Endothelial cell of umbilical vein (primary cell): ENCODE results near the gene ACLY. TPM values are rescaled to one million over a fixed set of nuclear protein-coding genes. Genes with fewer than 3 reads are reported as not detected.

ENCODE experiments used
- BruUV-seq: library from RNA; stranded (reverse); fragments of 400-500 nt; replicated peaks from 2 replicates; lab custom pipeline; 2021; lab: Mats Ljungman, UMichigan
- CTCF ChIA-PET: fragments of 300-600, 350-600 bp; sonication (Branson Sonifier 250); formaldehyde crosslinking; loops from one replicate; lab custom pipeline; 2021; ENCODE audit warnings: antibody characterized with exemption, inconsistent platforms; lab: Charles Lee
- POLR2A ChIA-PET: fragments of 300-600, 350-600 bp; sonication (Branson Sonifier 250); formaldehyde crosslinking; loops from one replicate; lab custom pipeline; 2021; ENCODE audit warnings: antibody characterized with exemption, inconsistent platforms; lab: Charles Lee
- DNase-seq: peaks from one replicate; pipeline ENCODE4 v3.0.0-alpha.2; 2011; ENCODE audit warnings: low read depth, low spot score
- FAIRE-seq: peaks from 2 replicates; lab custom pipeline; 2011; peaks lifted over from hg19 to GRCh38; lab: Jason Lieb, UNC
- H2AFZ ChIP-seq: 2 replicates; pipeline ENCODE4 v1.6.0; 2012; ENCODE audit warnings: low read depth, low read length, control low read depth, inconsistent platforms
- H3K27ac ChIP-seq: 2 replicates; pipeline ENCODE4 v1.5.1; 2011; ENCODE audit warnings: low read depth, mild to moderate bottlenecking, control low read depth, low read length, moderate library complexity; ENCODE audit not compliant: insufficient read depth
- H3K27me3 ChIP-seq, 2 experiments: 2 replicates each; pipeline versions ENCODE4 v1.6.0 to v1.6.1; 2011; ENCODE audit warnings: low read length in 2 of 2, mixed read lengths in 1 of 2; ENCODE audit not compliant: control insufficient read depth in 2 of 2, insufficient read depth in 2 of 2
- H3K36me3 ChIP-seq, 2 experiments: 2 replicates in 1 of 2; 3 replicates in 1 of 2; pipeline ENCODE4 v1.5.1; 2011; ENCODE audit warnings: low read length in 2 of 2, mild to moderate bottlenecking in 1 of 2, moderate library complexity in 1 of 2; ENCODE audit not compliant: control insufficient read depth in 2 of 2, insufficient read depth in 2 of 2; ENCODE audit errors: extremely low read depth in 1 of 2
- H3K4me1 ChIP-seq: 3 replicates; pipeline ENCODE4 v1.5.1; 2011; ENCODE audit warnings: mild to moderate bottlenecking, low read length; ENCODE audit not compliant: control insufficient read depth, insufficient read depth; ENCODE audit errors: extremely low read depth
- H3K4me2 ChIP-seq: 2 replicates; pipeline ENCODE4 v1.6.1; 2011; ENCODE audit warnings: low read length, control low read depth, mixed read lengths; ENCODE audit not compliant: insufficient read depth
- H3K4me3 ChIP-seq, 3 experiments: fragments of 200-600 bp in 1 of 3; sonication (generic), shearing (Covaris generic) in 1 of 3; replicated peaks in 1 of 3; 2 replicates each; pipeline ENCODE4 v1.5.1; 2011 to 2016; ENCODE audit warnings: control low read depth in 3 of 3, low read length in 3 of 3, mild to moderate bottlenecking in 2 of 3, inconsistent platforms in 1 of 3, low read depth in 1 of 3, moderate library complexity in 1 of 3; ENCODE audit not compliant: insufficient read depth in 1 of 3
- H3K79me2 ChIP-seq: 2 replicates; pipeline ENCODE4 v1.6.0; 2012; ENCODE audit warnings: low read length, inconsistent platforms; ENCODE audit not compliant: control insufficient read depth, insufficient read depth
- H3K9ac ChIP-seq: replicated peaks from 2 replicates; pipeline ENCODE3; 2011; ENCODE audit warnings: low read length, control low read depth; ENCODE audit not compliant: insufficient read depth; ENCODE audit errors: extremely low read depth
- H3K9me1 ChIP-seq: replicated peaks from 3 replicates; pipeline ENCODE4 v1.6.0; 2011; ENCODE audit warnings: mild to moderate bottlenecking, low read length; ENCODE audit not compliant: control insufficient read depth, insufficient read depth; ENCODE audit errors: extremely low read depth
- H3K9me3 ChIP-seq: replicated peaks from 2 replicates; pipeline ENCODE4 v1.5.1; 2012; ENCODE audit warnings: low read length, inconsistent platforms; ENCODE audit not compliant: control insufficient read depth, insufficient read depth
- H4K20me1 ChIP-seq: replicated peaks from 2 replicates; pipeline ENCODE3; 2011; ENCODE audit warnings: mild to moderate bottlenecking, low read length; ENCODE audit not compliant: control insufficient read depth, insufficient read depth; ENCODE audit errors: extremely low read depth
- FOS ChIP-seq: IDR thresholded peaks from 2 replicates; pipeline ENCODE4 v1.6.1; 2011; ENCODE audit warnings: mild to moderate bottlenecking, low read length, moderate library complexity, borderline replicate concordance; ENCODE audit not compliant: insufficient read depth
- POLR2AphosphoS5 ChIP-seq: IDR thresholded peaks from 2 replicates; pipeline ENCODE4 v1.6.1; 2012; ENCODE audit warnings: low read depth, mild to moderate bottlenecking, control low read depth, low read length, moderate library complexity; ENCODE audit not compliant: insufficient read depth
- dilution Hi-C: fragments of 300-500 bp; cut with MboI; formaldehyde crosslinking; loops from one replicate; pipeline ENCODE4 v1.15.0; 2019; ENCODE audit warnings: low sequenced_read_pairs; ENCODE audit not compliant: extremely low pct_ligation_motif_present
- intact Hi-C: fragments of 100-400 bp; cut with micrococcal nuclease; formaldehyde crosslinking; loops from one replicate; pipeline ENCODE4 v1.10.0; 2022
- polyA plus RNA-seq, 4 experiments: library from polyadenylated mRNA; depleted of rRNA in 3 of 4; stranded (reverse) in 3 of 4; unstranded in 1 of 4; fragments of >200 nt; gene quantifications; 2 replicates each; pipeline versions ENCODE4 v1.2.1 to v1.2.3, GENCODE V29; 2011 to 2012; ENCODE audit warnings: missing spikeins in 1 of 4
- total RNA-seq: library from RNA; stranded (reverse); gene quantifications from 2 replicates; pipeline ENCODE4 v1.2.3, GENCODE V29; 2021
- TF ChIP-seq, protein P1 (sequence below), 2 donors: IDR thresholded peaks; 1 replicate in 1 of 2; 2 replicates in 1 of 2; pipeline ENCODE4 v1.5.1; 2011; ENCODE audit warnings: low read length in 2 of 2, mild to moderate bottlenecking in 2 of 2, moderate library complexity in 2 of 2, control low read depth in 1 of 2, inconsistent platforms in 1 of 2, low read depth in 1 of 2; ENCODE audit not compliant: insufficient read depth in 1 of 2; ENCODE audit errors: extremely low read depth in 1 of 2

The ACLY gene
- total and polyA plus RNA-seq, 2 donors (not counting 3 experiments of a cell fraction or from before 2014, with no cell fraction given) = 174 to 324 TPM

DNA sequence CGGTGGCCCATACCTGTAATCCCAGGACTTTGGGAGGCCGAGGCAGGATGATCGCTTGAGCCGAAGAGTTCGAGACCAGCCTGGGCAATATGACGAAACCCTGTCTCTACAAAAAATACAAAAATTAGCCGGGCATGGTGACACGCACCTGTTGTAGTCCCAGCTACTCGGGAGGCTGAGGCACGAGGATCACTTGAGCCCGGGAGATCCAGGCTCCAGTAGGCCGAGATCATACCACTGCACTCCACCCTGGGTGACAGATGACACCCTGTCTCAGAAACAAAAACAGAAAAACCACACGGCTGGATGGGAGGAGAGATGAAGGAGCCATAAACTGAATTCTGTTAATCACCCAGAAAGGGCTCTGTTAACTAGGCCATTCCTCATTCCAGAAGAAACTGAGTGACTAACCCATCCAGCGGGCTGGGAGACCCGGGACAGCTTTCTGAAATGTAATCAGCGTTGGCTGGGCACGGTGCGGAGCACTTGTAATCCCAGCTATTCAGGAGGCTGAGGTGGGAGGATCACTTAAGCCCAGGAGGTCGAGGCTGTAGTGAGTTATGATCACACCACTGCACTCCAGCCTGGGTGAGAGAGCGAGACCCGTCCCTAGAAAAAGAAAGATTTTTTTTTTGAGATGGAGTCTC, 82.1 kb downstream of the ACLY start:
- TF ChIP-seq POLR2AphosphoS5 (no peak), FOS (no peak)
- TF ChIP-seq, protein P1, sequence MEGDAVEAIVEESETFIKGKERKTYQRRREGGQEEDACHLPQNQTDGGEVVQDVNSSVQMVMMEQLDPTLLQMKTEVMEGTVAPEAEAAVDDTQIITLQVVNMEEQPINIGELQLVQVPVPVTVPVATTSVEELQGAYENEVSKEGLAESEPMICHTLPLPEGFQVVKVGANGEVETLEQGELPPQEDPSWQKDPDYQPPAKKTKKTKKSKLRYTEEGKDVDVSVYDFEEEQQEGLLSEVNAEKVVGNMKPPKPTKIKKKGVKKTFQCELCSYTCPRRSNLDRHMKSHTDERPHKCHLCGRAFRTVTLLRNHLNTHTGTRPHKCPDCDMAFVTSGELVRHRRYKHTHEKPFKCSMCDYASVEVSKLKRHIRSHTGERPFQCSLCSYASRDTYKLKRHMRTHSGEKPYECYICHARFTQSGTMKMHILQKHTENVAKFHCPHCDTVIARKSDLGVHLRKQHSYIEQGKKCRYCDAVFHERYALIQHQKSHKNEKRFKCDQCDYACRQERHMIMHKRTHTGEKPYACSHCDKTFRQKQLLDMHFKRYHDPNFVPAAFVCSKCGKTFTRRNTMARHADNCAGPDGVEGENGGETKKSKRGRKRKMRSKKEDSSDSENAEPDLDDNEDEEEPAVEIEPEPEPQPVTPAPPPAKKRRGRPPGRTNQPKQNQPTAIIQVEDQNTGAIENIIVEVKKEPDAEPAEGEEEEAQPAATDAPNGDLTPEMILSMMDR (IDR thresholded peaks at IDR 0.05; ENCODE audit: extremely low read depth in 1 of 2, insufficient read depth in 1 of 2, low read depth in 1 of 2, low read length in 2 of 2) = no peak
- no TSS peak for BruUV-seq
- Histone ChIP-seq H3K4me2 (peak overlapping the region; percentile 87), H2AFZ (peak overlapping the region; percentile 100), H3K9me3 (no peaks in the 10 kb centered on the region), H3K4me3 (peak overlapping the region; percentile 62 to 80 (median 71)), H3K9ac (peak overlapping the region; percentile 34), H3K79me2 (peaks cover 3% of the 10 kb centered on the region), H3K36me3 (peaks cover 0 to 5% of the 10 kb centered on the region in 2 experiments), H4K20me1 (no peaks in the 10 kb centered on the region), H3K9me1 (no peaks in the 10 kb centered on the region), H3K27me3 (no peaks in the 10 kb centered on the region), H3K4me1 (peaks cover 5% of the 10 kb centered on the region), H3K27ac (no peak overlapping the region)
- DNase-seq (no peak), FAIRE-seq (peak; percentile 59)
- CTCF ChIA-PET = no interaction called here
- dilution Hi-C loops (no loop called here), intact Hi-C loops (no loop called here)
- POLR2A ChIA-PET = interaction anchor here (0.7 kb wide), 1 partner anchor 114 kb away, joined by 3 read pairs; no protein-coding TSS in a partner anchor
